HuH-7 (cell line): ENCODE data around the gene CDC23.
"Not testable (repeated sequence)": the region's sequence is repeated elsewhere in the genome, so short reads cannot be mapped to it uniquely, and the experiment has no call there.

Experiments
- DNase-seq: peaks from one replicate; pipeline ENCODE4 v3.0.0; 2011; ENCODE audit warnings: low spot score

Gene CDC23

GRCh38 chr5:138213161-138214029 lies at the start of gene CDC23:
Gene CDC23 (minus strand): TSS chr5:138213323. CDS start chr5:138213312, 11 bp downstream.
- peak; percentile 95 for DNase-seq

- no peak for DNase-seq
Observed at GRCh38 chr5:138258704-138259292, 45.7 kb upstream of the CDC23 start.

- no peak for DNase-seq
Observed at GRCh38 chr5:138257583-138257982, 44.5 kb upstream of the CDC23 start.

GRCh38 chr5:138252944-138253343 lies 39.8 kb upstream of the CDC23 start:
- DNase-seq: no peak

- DNase-seq: not testable (repeated sequence)
Observed at GRCh38 chr5:138247800-138248199, 34.7 kb upstream of the CDC23 start.

GRCh38 chr5:138246822-138247221 lies 33.7 kb upstream of the CDC23 start:
- no peak for DNase-seq

GRCh38 chr5:138246334-138246733 lies 33.2 kb upstream of the CDC23 start:
- DNase-seq: no peak

GRCh38 chr5:138245717-138246116 lies 32.6 kb upstream of the CDC23 start:
- no peak for DNase-seq

- DNase-seq: no peak
Observed at GRCh38 chr5:138243794-138244193, 30.7 kb upstream of the CDC23 start.

GRCh38 chr5:138241688-138242571 lies 28.8 kb upstream of the CDC23 start:
- DNase-seq: peak; percentile 60

GRCh38 chr5:138240650-138241385 lies 27.7 kb upstream of the CDC23 start:
- no peak for DNase-seq

- no peak for DNase-seq
Observed at GRCh38 chr5:138238034-138238433, 24.9 kb upstream of the CDC23 start.

- DNase-seq: no peak
Observed at GRCh38 chr5:138234651-138235050, 21.5 kb upstream of the CDC23 start.

GRCh38 chr5:138233280-138233679 lies 20.2 kb upstream of the CDC23 start:
- no peak for DNase-seq

GRCh38 chr5:138230981-138231589 lies 18.0 kb upstream of the CDC23 start:
- no peak for DNase-seq

- DNase-seq: no peak
Observed at GRCh38 chr5:138230261-138230660, 17.1 kb upstream of the CDC23 start.

GRCh38 chr5:138229387-138229786 lies 16.3 kb upstream of the CDC23 start:
- no peak for DNase-seq

GRCh38 chr5:138226910-138227309 lies 13.8 kb upstream of the CDC23 start:
- no peak for DNase-seq

- no peak for DNase-seq
Observed at GRCh38 chr5:138224712-138225111, 11.6 kb upstream of the CDC23 start.

GRCh38 chr5:138223532-138223931 lies 10.4 kb upstream of the CDC23 start:
- DNase-seq: no peak

GRCh38 chr5:138216799-138217198 lies 3.7 kb upstream of the CDC23 start:
- DNase-seq: no peak

GRCh38 chr5:138212828-138213160 lies 329 bp downstream of the CDC23 start:
- DNase-seq: no peak
